T1000 (cell line): ENCODE results near the gene CHCT1.

Experiments
- DNase-seq: peaks from one replicate; lab custom pipeline; 2025; ENCODE audit warnings: mixed read lengths; lab: John Stamatoyannopoulos, UW

The CHCT1 gene

DNA sequence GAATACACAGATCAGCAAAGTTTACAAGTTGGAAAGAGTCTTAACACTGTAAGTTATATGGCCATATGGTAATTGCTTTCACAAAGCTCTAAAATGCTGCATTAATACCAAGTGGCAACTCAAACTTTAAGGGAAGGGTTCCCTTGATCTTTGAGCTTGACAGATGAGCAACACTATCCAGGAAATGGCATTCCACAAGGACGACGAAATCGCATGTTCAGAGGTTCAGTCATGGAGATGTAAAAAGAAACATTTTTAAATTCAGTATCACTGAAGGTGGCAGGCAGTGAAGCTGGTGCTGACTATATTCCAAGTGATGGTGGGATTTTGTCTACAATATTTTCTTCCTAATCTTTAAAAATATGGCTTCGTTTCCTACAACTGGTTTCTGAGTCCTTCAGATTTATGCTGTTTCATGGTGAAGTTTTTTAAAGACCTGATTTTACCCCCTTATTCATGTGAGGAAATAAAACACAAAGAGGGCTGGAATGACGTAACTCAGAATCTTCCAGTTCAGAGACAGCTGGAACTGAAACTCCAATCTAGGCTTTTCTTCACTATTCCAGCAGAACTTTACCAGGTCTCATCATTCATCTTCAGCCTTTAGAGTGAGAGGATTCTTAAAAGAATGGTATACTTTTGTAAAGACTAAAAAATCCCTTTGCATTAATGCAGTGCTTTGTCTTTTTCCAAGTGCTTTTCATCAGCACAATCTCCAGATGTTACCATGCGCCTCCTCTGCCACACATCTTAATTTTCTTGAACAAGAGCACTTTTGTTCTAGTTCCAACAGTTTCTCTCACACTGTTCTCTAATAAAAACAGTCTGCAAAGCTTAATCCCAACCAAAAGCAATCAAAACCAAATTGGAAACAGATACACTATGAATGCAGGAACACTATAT, 20.2 kb downstream of the CHCT1 start:
- DNase-seq, result peak; percentile 21

DNA sequence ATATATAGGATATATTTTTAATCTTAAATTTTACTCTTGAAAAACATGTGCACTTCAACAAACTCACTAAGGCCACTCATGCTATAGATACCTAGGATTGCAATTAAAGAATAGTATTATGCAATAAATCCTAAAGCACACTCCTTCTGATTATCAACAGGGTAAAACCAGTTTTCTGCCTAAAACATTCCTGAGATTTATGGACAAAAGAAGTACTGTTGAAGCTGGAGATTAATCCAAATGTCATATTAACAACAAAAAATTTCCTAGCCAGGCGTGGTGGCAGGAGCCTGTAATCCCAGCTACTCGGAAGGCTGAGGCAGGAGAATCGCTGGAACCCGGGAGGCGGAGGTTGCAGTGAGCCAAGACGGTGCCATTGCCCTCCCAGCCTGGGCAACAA, 21.4 kb downstream of the CHCT1 start:
- no peak for DNase-seq

DNA sequence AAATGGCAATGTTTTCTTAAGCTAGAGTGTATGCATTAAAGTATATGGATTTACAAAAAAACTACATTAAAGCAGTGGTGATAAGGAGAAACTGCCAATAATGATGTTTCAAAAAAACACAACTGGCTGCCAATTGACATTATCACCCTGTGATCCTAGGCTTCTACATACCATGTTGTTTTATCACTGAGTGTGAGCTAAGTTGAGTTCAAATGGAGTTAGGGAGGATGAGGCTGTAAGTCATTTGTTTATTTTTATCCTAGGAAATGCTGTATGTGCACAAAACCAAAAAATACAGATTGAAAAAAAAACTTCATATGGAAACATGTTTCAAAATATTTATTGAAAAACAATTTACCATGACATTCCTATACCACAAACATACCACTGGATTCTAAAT, 22.9 kb downstream of the CHCT1 start:
- no peak for DNase-seq

DNA sequence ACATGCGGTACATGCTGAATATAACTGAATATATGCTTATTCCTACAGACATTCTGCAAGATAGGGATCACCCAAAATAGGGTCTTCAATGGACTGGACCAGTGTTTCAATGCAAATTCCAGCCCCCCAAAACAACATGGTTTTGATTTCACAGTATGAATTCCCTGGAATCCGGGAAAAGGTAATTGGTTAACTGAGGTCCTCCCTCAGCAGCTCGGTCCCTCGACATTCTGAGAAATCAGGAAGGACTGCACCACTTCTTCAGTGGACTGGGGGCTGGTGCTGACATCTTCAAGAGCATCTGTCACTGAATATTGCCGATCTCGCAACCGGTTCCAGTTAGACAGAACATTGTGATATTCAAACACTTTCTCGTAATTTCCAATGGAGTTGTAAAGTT, 25.1 kb downstream of the CHCT1 start:
- DNase-seq, result no peak

DNA sequence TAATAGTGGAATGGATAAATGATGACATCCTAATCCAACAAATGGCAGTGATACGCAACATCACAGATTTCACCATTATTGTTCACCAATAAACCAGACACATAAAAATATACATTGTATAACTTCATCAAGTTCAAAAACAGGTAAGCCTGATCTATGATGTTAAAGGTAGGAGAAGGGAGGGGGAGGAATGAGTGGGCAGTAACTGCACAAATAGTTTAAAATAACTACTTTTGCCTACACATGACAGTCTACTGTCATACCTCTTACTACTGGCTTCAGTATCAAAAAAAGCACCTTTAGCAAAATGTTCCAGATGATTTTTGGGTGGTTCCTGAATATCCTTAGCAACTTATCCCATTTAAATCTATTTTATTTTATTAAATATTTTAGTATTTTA, 28.8 kb downstream of the CHCT1 start:
- no peak for DNase-seq

DNA sequence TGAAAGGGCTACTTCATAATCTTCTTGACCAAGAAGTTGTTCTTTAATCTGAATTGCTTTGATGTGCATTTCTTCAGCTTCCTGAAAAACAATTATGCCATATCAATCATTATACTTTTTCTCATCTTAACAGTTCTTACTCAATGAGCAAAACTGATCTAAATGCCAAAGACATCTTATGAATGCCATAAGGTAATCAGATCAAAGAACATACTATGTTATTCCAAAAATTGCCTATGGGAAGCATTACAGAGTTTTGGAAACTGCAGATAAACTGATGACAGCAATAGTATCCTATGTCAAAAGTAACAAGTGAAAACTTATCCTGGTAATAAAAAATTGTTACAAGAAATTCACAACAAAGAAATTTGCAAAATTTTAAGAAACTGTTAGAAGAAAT, 29.7 kb downstream of the CHCT1 start:
- DNase-seq, result no peak

DNA sequence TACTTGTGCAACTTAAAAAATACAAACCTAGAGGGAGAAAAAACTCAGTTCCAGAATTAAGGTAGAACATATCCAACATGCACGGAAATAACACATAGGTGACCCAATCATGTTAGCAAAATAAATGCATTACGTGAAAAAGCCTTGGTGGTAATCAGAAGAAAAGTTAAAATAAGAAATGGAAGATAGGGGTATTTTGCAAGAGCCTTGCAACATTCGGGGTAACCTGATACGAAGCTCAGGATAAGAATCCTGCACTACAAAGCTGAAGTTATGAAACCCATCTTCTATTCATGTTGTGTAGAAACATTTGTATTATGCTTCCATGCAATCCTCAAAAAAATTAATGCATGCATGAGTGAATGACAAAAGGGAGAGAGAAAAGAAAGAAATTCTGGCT, 33.1 kb downstream of the CHCT1 start:
- no peak for DNase-seq

DNA sequence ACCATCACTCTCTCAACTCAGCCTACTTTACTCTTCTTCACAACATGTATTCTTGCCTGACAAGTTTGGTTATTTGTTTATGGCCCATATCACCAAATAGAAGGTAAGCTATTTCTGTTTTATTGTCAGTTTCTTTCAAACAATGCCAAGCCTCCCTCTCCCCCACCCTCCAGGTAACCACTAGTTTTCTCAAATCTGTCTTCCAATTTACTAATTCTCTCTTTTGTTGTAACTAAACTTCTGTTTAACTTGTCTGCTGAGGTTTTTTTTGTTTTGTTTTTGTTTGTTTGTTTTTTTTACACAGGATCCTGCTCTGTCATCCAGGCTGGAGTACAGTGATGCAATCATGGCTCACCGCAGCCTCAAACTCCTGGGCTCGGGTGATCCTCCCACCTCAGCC, 34.9 kb downstream of the CHCT1 start:
- DNase-seq, result no peak

DNA sequence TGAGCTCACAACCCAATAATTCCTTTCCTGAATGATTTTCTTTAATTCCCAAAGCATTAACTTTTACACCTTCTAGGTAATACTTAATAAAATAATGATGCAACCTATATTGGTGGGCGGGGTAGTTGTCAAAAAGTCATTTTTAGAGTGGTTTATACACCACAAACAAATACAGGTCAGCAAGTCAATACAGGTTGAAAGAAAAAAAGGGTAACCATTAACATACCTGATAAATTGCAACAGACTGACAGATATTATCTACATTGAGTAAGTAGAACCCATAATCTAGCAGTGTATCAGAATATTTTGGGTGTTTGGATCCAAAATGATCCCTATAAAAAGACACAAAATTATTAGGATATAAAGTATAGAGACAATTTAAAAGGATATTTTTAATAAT, 39.3 kb downstream of the CHCT1 start:
- DNase-seq, result no peak

DNA sequence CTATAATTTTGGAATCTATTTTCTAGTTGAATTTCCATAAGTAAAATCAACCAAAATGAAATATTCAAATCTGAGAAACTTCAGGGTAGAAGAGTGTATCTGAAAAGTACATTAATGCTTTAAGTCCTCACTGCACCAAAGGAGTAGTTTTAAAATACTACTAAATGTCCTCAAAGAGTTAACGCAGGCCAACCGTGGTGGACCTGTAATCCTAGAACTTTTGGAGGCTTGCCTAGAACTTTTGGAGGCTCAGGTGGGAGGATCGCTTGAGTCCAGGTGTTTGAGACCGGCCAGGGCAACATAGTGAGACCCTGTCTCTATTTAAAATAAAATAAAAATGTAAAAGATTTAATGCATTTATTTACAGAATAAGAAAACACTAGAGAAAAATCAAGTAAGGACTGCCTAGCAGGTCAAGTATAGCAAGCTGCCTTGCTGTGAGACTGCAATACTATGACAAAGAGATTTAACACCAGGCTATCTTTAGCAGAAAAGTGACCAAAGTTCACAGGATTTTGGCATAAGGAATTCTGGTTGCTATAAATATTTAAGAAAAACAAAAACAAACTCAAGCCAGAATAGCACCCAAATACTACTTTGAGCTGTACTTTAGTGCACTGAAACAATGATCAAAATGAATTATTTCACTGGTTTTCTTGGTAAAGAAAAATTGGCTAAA, 41.0 kb downstream of the CHCT1 start:
- no peak for DNase-seq

DNA sequence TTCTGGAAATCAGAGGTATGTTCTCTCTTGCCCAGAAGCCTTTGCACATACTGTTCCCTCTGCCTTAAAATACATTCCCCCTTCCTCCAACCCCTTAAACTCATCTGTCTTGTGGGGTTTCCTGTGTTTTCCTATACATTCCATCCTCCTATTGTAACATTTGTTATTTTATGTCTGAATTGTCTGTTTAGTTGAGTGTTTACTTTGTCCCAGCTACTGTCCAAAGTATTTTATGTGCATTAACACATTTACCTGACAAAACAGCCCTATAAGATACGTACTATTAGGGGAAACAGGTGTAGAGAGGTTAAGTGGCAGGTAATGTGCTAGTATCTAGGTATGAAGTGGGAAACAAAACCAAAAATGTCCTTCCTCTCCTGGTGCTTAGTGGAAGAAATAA, 42.1 kb downstream of the CHCT1 start:
- no peak for DNase-seq

DNA sequence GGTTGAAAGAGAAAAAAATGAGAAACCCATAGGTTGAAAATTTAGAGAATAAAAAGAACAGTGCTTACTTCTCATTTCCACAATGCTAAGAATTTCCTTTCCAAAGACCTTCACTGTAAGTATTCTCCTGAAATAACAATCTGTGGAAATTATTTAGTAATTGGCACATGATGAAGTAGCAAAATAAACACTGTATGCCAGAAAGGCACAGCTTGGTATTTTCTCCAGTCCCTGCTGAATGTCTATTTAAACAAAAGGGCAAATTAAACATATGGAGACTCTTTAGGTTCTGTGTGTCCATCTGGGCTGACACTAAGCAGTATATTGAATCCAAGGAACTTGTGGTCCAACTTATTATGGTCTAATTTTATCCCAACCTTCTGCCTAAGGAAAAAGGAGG, 46.1 kb downstream of the CHCT1 start:
- DNase-seq, result no peak

DNA sequence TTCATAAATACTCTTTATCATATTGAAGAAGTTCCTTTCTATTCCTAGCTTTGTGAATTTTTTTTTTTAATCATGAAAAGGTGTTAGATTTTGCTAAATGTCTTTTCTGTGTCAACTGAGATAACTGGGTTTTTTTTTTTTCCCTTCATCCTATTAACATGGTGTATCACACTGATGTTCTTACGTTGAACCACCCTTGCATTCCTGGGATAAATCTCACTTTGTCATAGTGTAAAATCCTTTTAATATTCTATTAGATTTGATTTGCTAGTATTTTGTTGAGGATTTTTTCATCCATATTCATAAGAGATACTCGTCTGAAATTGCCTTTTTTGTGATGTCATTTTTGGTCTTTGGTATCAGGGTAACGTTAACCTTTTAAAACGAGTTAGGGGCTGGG, 49.2 kb downstream of the CHCT1 start:
- DNase-seq, result no peak

DNA sequence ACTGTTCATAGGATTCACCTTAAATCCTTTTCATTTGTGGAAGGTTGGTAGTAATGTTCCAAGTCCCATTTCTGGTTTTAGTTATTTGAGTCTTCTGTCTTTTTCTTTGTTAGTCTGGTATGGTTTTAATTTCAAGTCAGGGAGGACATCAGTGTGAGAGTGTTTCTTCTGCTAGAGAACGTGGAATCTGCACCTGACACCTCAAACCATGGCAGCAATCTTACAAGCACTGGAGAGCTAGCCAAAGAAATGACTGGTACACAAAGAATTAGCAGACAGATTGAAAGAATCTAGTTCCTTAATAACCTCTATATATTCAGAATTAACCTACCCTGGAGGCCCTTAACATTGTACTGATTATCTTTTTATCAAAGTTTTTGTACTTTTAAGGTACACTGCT, 50.2 kb downstream of the CHCT1 start:
- no peak for DNase-seq

DNA sequence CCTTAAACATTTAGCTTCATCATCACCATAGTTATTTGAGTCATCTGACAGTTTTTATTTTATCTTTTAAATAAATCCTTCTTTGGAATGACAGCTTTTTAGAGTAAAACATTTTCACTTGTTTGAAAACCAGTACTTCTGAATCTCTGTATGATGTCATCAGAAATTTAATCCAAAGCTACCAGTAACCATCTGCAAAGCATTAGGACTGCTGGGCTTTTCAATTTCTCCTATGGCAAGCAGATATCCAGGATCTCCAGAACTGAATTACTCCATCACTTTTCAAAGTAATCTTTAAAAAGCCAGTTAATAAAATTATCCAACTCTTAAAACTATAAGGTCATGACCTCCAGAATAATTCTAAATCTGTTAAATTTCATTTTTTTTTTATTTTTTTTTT, 51.5 kb downstream of the CHCT1 start:
- DNase-seq, result no peak
